Measurements from ENCODE around the gene CS.

- TF ChIP-seq CTCF (IDR thresholded peaks at IDR 0.05 in 4 of 5, conservative IDR thresholded peaks at IDR 0.05 in 1 of 5) (no peak), POLR2A (IDR thresholded peaks at IDR 0.05) (no peak)
Measured at GRCh38 chr12:56229082-56229481, 71.0 kb downstream of the CS start.

Measured in gastrocnemius medialis (tissue), 4 donors.